ENCODE results near the gene RBPMS2. TPM values are rescaled to one million over a fixed set of nuclear protein-coding genes. Genes with fewer than 3 reads are reported as not detected.

The RBPMS2 gene
- polyA plus RNA-seq, 3 donors, result 9.5 to 10.5 (median 10.4) TPM

DNA sequence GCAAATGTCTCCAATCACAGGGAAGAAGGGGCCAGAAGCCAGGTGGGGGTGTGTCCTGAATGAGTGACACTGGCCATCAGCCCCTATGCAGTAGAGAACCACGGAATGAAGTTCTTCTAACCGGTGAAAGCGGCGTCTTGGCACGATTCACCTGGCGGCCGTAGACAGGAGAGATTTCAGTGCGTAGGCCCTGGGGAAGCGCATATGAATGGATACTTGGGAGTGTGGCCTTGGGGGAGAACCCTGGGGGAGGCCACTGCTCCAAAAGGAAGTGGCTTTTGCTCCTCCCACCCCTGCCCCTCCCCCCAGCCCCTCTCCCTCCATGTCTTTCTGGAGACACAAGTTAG, 43.6 kb downstream of the RBPMS2 start:
- DNase-seq (ENCODE audit: low read depth in 3 of 3, low spot score in 2 of 3), result no peak

DNA sequence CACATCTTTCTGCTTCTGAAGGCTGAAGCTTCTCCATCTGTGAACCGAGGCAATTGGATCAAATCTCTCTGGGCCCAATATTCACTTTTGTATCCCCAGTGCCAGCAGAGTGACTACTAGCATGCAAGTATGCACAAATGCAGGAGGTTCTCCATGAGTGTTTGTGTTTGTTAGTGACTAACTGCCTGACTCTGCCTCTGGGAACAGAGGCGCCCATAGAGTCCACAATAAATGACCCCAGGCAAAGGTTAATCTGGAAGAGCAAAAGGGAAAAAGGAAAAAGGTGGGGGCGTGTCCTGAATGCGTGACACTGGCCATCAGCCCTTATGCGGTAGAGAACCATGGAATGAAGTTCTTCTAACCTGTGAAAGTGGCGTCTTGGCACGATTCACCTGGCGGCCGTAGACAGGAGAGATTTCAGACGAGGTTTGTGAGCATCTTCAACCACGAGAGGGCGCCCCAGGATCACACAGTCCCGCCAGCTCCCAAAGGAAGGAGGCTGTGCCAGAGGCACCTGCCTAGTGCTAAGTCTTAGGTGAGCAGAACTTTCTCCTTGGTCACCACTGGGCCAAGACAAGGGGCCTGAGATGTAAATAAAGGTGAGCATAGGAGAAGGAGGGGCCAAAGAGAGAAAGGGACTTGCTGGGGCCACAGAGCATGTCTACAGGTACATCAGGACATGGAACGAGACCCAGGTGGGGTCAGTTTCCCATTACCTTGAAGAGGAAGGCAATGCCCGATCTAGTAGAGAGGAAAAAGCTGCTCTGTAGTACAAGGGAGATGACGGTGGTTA, 44.2 kb downstream of the RBPMS2 start:
- DNase-seq (ENCODE audit: low read depth in 3 of 3, low spot score in 2 of 3), result peak in 2 of 3 donors; percentile 69 to 75

DNA sequence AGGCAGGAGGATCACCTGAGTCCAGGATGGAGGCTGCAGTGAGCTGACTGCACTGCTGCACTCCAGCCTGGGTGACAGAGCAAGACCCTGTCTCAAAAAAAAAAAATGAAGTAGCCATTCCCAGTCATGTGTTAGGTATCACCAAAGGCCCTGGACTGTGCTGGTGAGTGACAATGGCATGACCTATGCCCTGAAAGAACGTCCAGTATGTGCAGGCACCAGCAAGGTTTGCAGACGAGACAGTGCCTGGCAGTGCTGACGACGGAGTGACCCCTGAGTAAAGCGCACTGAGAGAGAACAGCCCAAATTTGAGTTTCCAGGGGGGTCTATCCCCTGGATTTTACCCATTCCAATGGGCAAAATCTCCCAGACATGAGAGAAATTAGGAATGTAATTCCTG, 45.2 kb downstream of the RBPMS2 start:
- no peak for DNase-seq (ENCODE audit: low read depth in 3 of 3, low spot score in 2 of 3)

- DNase-seq (ENCODE audit: low read depth in 3 of 3, low spot score in 2 of 3), result no peak
These were observed 55.2 kb downstream of the RBPMS2 start for GRCh38 chr15:64720188-64720587.

- DNase-seq (ENCODE audit: low read depth in 3 of 3, low spot score in 2 of 3), result no peak
These were observed 57.5 kb downstream of the RBPMS2 start for GRCh38 chr15:64717735-64718495.

GRCh38 chr15:64717130-64717529, 58.3 kb downstream of the RBPMS2 start:
- no peak for DNase-seq (ENCODE audit: low read depth in 3 of 3, low spot score in 2 of 3)

DNA sequence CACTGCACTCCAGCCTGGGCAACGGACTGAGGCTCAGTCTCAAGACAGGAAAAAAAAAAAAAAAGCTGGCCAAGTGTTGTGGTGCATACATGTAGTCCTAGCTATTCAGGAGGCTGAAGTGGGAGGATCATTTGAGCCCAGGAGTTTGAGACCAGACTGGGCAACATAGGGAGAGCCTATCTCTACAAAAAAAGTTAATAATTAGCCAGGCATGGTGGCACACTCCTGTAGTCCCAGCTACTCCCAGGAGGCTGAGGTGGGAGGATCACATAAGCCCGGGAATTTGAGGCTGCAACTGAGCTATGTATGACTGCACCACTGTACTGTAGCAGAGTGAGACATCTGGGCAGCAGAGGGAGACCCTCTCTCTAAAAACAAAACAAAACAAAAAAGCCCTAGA, 58.9 kb downstream of the RBPMS2 start:
- DNase-seq (ENCODE audit: low read depth in 3 of 3, low spot score in 2 of 3), result no peak

DNA sequence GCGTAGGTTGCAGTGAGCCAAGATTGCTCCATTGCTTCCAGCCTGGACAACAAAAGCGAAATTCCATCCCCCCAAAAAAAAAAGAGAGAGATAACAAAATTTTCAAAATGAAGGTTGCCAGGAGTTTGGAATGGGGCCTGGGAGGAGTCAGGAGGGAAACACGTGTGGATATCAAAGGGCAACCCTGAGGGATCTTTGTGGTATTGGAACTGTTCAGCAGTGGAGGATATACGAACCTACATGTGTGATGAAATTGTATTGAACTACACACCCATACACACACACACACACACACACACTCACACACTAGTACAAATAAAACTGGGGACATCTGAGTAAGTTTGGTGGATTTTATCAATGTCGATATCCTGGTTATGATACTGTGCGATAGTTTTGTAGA, 61.8 kb downstream of the RBPMS2 start:
- DNase-seq (ENCODE audit: low read depth in 3 of 3, low spot score in 2 of 3), result no peak

GRCh38 chr15:64712353-64712752, 63.0 kb downstream of the RBPMS2 start:
- no peak for DNase-seq (ENCODE audit: low read depth in 3 of 3, low spot score in 2 of 3)

DNA sequence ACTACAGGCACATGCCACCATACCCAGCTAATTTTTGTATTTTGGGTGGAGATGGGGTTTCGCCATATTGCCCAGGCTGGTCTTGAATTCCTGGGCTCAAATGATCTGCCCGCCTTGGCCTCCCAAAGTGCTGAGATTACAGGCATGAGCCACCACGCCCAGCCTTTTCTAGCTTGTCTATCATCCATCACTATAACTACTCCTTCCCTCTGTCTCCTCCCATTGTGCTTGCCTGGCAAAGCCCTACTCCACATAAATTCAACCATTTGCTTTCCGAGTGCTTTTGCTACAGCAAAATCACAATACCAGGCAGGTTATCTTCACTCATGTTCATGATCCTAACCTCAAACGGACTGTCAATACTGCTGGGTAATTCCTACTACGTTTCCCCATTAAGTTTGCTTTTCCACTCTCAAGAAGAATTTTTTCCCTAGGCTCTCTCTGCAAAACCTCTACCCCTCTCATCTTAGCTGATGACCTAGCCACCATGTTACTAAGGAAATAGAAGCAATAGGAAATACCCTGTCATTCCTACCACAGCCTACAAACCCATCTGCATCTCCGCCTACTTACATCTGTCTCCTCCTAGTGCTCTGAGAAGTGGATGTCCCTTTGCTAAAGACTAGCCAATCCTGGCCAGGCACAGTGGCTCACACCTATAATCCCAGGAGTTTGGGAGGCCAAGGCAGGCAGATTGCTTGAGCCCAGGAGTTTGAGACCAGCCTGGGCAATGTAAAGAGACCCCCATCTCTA, 64.5 kb downstream of the RBPMS2 start:
- DNase-seq (ENCODE audit: low read depth in 3 of 3, low spot score in 2 of 3), result no peak

- no peak for DNase-seq (ENCODE audit: low read depth in 3 of 3, low spot score in 2 of 3)
These were observed 69.1 kb downstream of the RBPMS2 start for GRCh38 chr15:64706011-64706911.

DNA sequence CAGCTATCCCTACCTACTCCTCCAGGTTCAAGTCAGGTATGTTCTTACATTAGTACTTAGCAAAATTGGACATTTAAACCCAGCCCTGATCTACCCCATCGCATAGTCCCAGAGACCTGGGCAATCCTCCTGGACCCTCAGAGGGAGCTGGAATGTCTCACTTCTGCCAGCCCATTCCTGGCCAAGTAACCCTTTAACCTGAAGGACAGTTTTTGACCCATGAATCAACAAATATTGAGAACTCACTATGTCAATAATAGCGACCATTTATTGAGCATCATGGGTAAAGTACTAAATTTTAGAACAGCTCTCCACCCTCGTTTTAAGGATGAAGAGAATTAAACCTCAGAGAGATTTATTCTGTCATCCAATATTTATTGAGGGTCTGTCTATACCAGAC, 70.4 kb downstream of the RBPMS2 start:
- no peak for DNase-seq (ENCODE audit: low read depth in 3 of 3, low spot score in 2 of 3)

- DNase-seq (ENCODE audit: low read depth in 3 of 3, low spot score in 2 of 3), result no peak
These were observed 71.8 kb downstream of the RBPMS2 start for GRCh38 chr15:64703632-64703959.

DNA sequence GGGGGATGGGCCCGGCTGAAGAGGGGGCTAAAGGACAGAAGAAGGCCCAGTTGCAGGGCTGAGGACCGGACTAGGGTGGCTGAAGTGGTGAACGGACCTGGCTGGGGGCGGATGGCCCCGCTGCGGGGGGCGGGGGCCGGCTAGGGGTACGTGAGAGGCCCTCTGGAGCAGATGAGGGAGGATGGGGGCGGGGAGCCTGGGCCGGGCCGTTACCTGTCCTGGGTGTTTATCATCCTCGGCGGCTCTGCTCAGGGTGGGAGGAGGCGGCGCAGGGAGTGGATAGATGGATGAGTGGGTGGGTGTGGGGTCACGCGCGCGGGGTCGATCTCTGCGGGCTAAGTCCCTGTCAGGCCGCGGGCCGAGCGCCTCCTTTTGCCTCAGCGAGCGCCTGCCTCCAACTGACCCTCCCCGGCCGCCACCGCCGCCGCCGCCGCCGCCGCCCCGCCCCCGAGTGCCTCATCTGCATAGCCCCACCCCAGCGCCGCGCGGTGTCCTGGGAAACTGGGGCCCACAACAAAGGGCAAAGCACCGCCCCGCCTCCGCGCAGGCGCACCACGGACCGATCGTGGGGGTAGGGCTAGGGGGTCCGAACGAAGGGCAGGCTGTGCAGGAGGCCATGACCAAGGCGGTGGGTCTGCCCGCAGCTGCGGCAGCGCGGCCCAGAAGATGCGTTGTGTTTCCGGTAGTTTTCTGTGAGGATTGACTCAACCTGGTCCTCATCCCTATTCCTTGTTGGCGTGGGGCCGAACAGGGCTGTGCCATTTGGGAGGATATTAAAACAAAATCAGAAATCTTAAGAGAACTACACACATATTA, 72.4 kb downstream of the RBPMS2 start:
- peak in 2 of 3 donors; percentile 89 to 90 for DNase-seq (ENCODE audit: low read depth in 3 of 3, low spot score in 2 of 3)

- DNase-seq (ENCODE audit: low read depth in 3 of 3, low spot score in 2 of 3), result no peak
These were observed 73.8 kb downstream of the RBPMS2 start for GRCh38 chr15:64701482-64702184.

- no peak for DNase-seq (ENCODE audit: low read depth in 3 of 3, low spot score in 2 of 3)
These were observed 74.3 kb downstream of the RBPMS2 start for GRCh38 chr15:64701051-64701450.

DNA sequence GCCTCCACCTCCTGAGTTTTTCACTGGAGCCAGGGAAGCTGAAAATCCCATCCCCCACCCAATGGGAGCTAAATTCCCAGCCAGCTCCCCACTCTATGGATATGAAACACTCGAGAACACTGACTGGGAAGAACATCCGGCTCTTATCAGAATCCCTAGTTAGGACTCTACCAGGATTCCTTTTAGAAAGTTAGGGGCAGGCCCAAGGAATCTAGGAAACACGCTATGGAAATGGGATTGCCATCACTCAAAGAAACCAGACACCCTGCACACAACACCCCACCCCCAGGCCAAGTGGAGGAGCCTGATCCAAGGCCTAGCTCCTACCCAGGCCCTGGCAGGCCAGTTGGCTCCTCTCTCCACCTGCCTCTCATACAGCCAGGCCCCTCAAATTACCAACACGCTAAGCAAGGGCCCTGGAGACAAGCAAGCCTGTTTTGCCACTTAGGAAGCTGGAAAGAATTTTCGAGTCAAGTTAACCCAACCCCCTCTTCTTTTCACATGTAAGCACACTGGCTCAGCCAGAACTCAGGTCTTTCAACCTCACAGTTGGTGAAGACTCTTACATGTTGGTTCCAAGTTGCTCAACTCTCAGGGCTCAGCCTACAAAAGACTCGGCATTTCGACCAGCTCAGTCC, 75.5 kb downstream of the RBPMS2 start:
- peak in 1 of 3 donors; percentile 57 for DNase-seq (ENCODE audit: low read depth in 3 of 3, low spot score in 2 of 3)

- DNase-seq (ENCODE audit: low read depth in 3 of 3, low spot score in 2 of 3), result no peak
These were observed 76.6 kb downstream of the RBPMS2 start for GRCh38 chr15:64698823-64699222.

Data from right renal cortex interstitium (tissue), 3 donors.